Brain microvascular endothelial cell (primary cell): ENCODE results near the gene TEX2.
A peak's percentile ranks its signal among the peaks of the same experiment; 100 is the strongest.

Experiments used
- DNase-seq: peaks from one replicate; pipeline ENCODE4 v3.0.0-alpha.2; 2020
- H3K27ac ChIP-seq: fragments of 250-450 bp; sonication (Bioruptor Pico); 2 replicates; pipeline ENCODE4 v1.5.1; 2020; ENCODE audit warnings: mild to moderate bottlenecking, moderate library complexity
- H3K27me3 ChIP-seq: fragments of 250-450 bp; sonication (Bioruptor Pico); replicated peaks from 2 replicates; pipeline ENCODE4 v1.5.1; 2020; ENCODE audit warnings: mild to moderate bottlenecking
- H3K36me3 ChIP-seq: fragments of 250-450 bp; sonication (Bioruptor Pico); replicated peaks from 2 replicates; pipeline ENCODE4 v1.5.1; 2020; ENCODE audit warnings: mild to moderate bottlenecking
- H3K4me3 ChIP-seq: 2 replicates; pipeline ENCODE4 v1.5.1; 2011; ENCODE audit warnings: low read depth, mild to moderate bottlenecking, control low read depth, low read length, moderate library complexity
- CTCF ChIP-seq: IDR thresholded peaks from 2 replicates; pipeline ENCODE4 v1.5.1; 2011; ENCODE audit warnings: low read depth, mild to moderate bottlenecking, moderate library complexity, low read length, control low read depth, inconsistent platforms; ENCODE audit errors: missing control alignments
- in situ Hi-C: cut with HindIII; loops from 2 replicates; pipeline ENCODE4 v1.10.0; 2017; ENCODE audit warnings: low sequenced_read_pairs, low pct_ligation_motif_present

Gene TEX2

GRCh38 chr17:64203630-64204029 lies 59.4 kb downstream of the TEX2 start:
- no peak for TF ChIP-seq CTCF
- in situ Hi-C loops = no loop called here
- Histone ChIP-seq H3K27me3 (no peaks in the 10 kb centered on the region), H3K36me3 (no peaks in the 10 kb centered on the region), H3K27ac (no peak overlapping the region), H3K4me3 (no peak overlapping the region)
- no peak for DNase-seq

- Histone ChIP-seq H3K27ac (peak overlapping the region; percentile 62), H3K27me3 (no peaks in the 10 kb centered on the region), H3K4me3 (no peak overlapping the region), H3K36me3 (no peaks in the 10 kb centered on the region)
- peak; percentile 90 for DNase-seq
- in situ Hi-C loops = no loop called here
- TF ChIP-seq CTCF = no peak
These were observed 60.2 kb downstream of the TEX2 start for GRCh38 chr17:64202683-64203344.

- no peak overlapping the region for H3K27ac ChIP-seq
- H3K4me3 ChIP-seq = no peak overlapping the region
- no peak for TF ChIP-seq CTCF
- H3K27me3 ChIP-seq = no peaks in the 10 kb centered on the region
- in situ Hi-C loops = no loop called here
- DNase-seq = no peak
- no peaks in the 10 kb centered on the region for H3K36me3 ChIP-seq
These were observed 62.7 kb downstream of the TEX2 start for GRCh38 chr17:64200080-64201032.

- Histone ChIP-seq H3K27ac (no peak overlapping the region), H3K4me3 (no peak overlapping the region), H3K36me3 (no peaks in the 10 kb centered on the region), H3K27me3 (no peaks in the 10 kb centered on the region)
- in situ Hi-C loops = no loop called here
- TF ChIP-seq CTCF = no peak
- no peak for DNase-seq
These were observed 64.5 kb downstream of the TEX2 start for GRCh38 chr17:64198331-64199090.

- DNase-seq = peak; percentile 53
These were observed 66.5 kb downstream of the TEX2 start for GRCh38 chr17:64196601-64197000.

More at GRCh38 chr17:64196601-64197000, 66.5 kb downstream of the TEX2 start:
- H3K27me3 ChIP-seq = no peaks in the 10 kb centered on the region
- no peak overlapping the region for H3K4me3 ChIP-seq
- no peak for TF ChIP-seq CTCF
- H3K27ac ChIP-seq = peak overlapping the region; percentile 5
- H3K36me3 ChIP-seq = no peaks in the 10 kb centered on the region
- in situ Hi-C loops = no loop called here
